SIG-M5 treated with dmso at 0.1 percent for 504 hours (cell line): ENCODE data around the gene ANKMY1.

Experiments
- DNase-seq: peaks from one replicate; lab custom pipeline; 2025; ENCODE audit not compliant: unreplicated experiment; lab: John Stamatoyannopoulos, UW

ANKMY1 gene

GRCh38 chr2:240595381-240596079 lies 37.7 kb upstream of the ANKMY1 start:
- peak; percentile 19 for DNase-seq

- no peak for DNase-seq
Measured at GRCh38 chr2:240594511-240595380, 37.0 kb upstream of the ANKMY1 start.

GRCh38 chr2:240593703-240594451 lies 36.1 kb upstream of the ANKMY1 start:
- no peak for DNase-seq

GRCh38 chr2:240593026-240593702 lies 35.4 kb upstream of the ANKMY1 start:
- no peak for DNase-seq

- no peak for DNase-seq
Measured at GRCh38 chr2:240591784-240592183, 34.0 kb upstream of the ANKMY1 start.

GRCh38 chr2:240591226-240591625 lies 33.4 kb upstream of the ANKMY1 start:
- DNase-seq = no peak

- no peak for DNase-seq
Measured at GRCh38 chr2:240590681-240591111, 32.9 kb upstream of the ANKMY1 start.

- no peak for DNase-seq
Measured at GRCh38 chr2:240589850-240590525, 32.2 kb upstream of the ANKMY1 start.

GRCh38 chr2:240589375-240589774 lies 31.6 kb upstream of the ANKMY1 start:
- DNase-seq = no peak

- DNase-seq = no peak
Measured at GRCh38 chr2:240588669-240589068, 30.9 kb upstream of the ANKMY1 start.

GRCh38 chr2:240588006-240588655 lies 30.3 kb upstream of the ANKMY1 start:
- DNase-seq = no peak

- DNase-seq = peak; percentile 32
Measured at GRCh38 chr2:240586919-240587800, 29.4 kb upstream of the ANKMY1 start.

GRCh38 chr2:240586198-240586918 lies 28.6 kb upstream of the ANKMY1 start, which contains the start of gene CAPN10:
Gene CAPN10, plus strand, starts transcription at chr2:240586734. Its CDS starts 178 bp downstream, at chr2:240586912.
- peak; percentile 94 for DNase-seq

- DNase-seq = no peak
Measured at GRCh38 chr2:240585681-240586197, 28.0 kb upstream of the ANKMY1 start.

- no peak for DNase-seq
Measured at GRCh38 chr2:240585101-240585500, 27.3 kb upstream of the ANKMY1 start.

- peak; percentile 93 for DNase-seq
Measured at GRCh38 chr2:240584486-240585031, 26.8 kb upstream of the ANKMY1 start.

- DNase-seq = no peak
Measured at GRCh38 chr2:240583774-240584173, 26.0 kb upstream of the ANKMY1 start.

- no peak for DNase-seq
Measured at GRCh38 chr2:240582781-240583180, 25.0 kb upstream of the ANKMY1 start.
